PC-3 (cell line): ENCODE results near the gene MPPED2. TPM values are rescaled to one million over a fixed set of nuclear protein-coding genes. Genes with fewer than 3 reads are reported as not detected.

Experiments used
- ATAC-seq: fragments of 200-7000 bp; cut with Tn5 transposase; 2 replicates; pipeline ENCODE4 v1.9.1; 2020; ENCODE audit warnings: mild to moderate bottlenecking, moderate library complexity
- BruUV-seq: library from RNA; stranded (reverse); fragments of 400-500 nt; replicated peaks from 2 replicates; lab custom pipeline; 2021; lab: Mats Ljungman, UMichigan
- CTCF ChIA-PET: fragments of 300-600 bp; sonication (Branson Sonifier 250); formaldehyde crosslinking; loops from one replicate; lab custom pipeline; 2022; ENCODE audit warnings: antibody characterized with exemption; lab: Charles Lee
- POLR2A ChIA-PET: fragments of 300-600 bp; sonication (Branson Sonifier 250); formaldehyde crosslinking; loops from one replicate; lab custom pipeline; 2022; ENCODE audit warnings: antibody characterized with exemption; ENCODE audit not compliant: unreplicated experiment; lab: Charles Lee
- DNase-seq: peaks from one replicate; pipeline ENCODE4 v3.0.0-alpha.2; 2015
- H2AFZ ChIP-seq: fragments of 300-600 bp; sonication (generic); 2 replicates; pipeline ENCODE4 v1.6.0; 2016; ENCODE audit warnings: antibody characterized with exemption, low read length
- H3F3A ChIP-seq: fragments of 300-600 bp; sonication (generic); one replicate; pipeline ENCODE4 v1.6.0; 2017; ENCODE audit warnings: antibody characterized with exemption, low read length, control low read depth, mild to moderate bottlenecking; ENCODE audit not compliant: unreplicated experiment
- H3K27ac ChIP-seq: fragments of 300-600 bp; sonication (generic); 2 replicates; pipeline ENCODE4 v1.5.1; 2016; ENCODE audit warnings: mild to moderate bottlenecking, low read length
- H3K27me3 ChIP-seq: fragments of 300-600 bp; sonication (generic); 2 replicates; pipeline ENCODE4 v1.6.1; 2016; ENCODE audit warnings: low read length, mixed read lengths
- H3K36me3 ChIP-seq: fragments of 300-600 bp; sonication (generic); 2 replicates; pipeline ENCODE4 v1.6.1; 2016; ENCODE audit warnings: low read depth, mixed run types, low read length, mixed read lengths
- H3K4me1 ChIP-seq: fragments of 300-600 bp; sonication (generic); 2 replicates; pipeline ENCODE4 v1.5.1; 2016; ENCODE audit warnings: low read length; ENCODE audit not compliant: insufficient read depth
- H3K4me2 ChIP-seq: fragments of 300-600 bp; sonication (generic); 2 replicates; pipeline ENCODE4 v1.6.0; 2016; ENCODE audit warnings: low read length
- H3K4me3 ChIP-seq: fragments of 300-600 bp; sonication (generic); 2 replicates; pipeline ENCODE4 v1.5.1; 2016; ENCODE audit warnings: mild to moderate bottlenecking, low read length, mixed read lengths
- H3K79me2 ChIP-seq: fragments of 300-600 bp; sonication (generic); 2 replicates; pipeline ENCODE4 v1.6.1; 2017; ENCODE audit warnings: low read length, mixed read lengths
- H3K9ac ChIP-seq: fragments of 300-600 bp; sonication (generic); 2 replicates; pipeline ENCODE4 v1.6.0; 2016; ENCODE audit warnings: mild to moderate bottlenecking, low read length
- H3K9me2 ChIP-seq: fragments of 300-600 bp; sonication (generic); replicated peaks from 2 replicates; pipeline ENCODE4 v1.6.1; 2016; ENCODE audit warnings: mixed run types, low read length, mixed read lengths
- H3K9me3 ChIP-seq: fragments of 300-600 bp; sonication (generic); 2 replicates; pipeline ENCODE4 v1.6.1; 2016; ENCODE audit warnings: low read length, mixed read lengths
- H4K20me1 ChIP-seq: fragments of 300-600 bp; sonication (generic); 2 replicates; pipeline ENCODE4 v1.6.1; 2016; ENCODE audit warnings: low read length, mixed read lengths
- CTCF ChIP-seq: fragments of 300-600 bp; sonication (generic); conservative IDR thresholded peaks from 2 replicates; pipeline ENCODE4 v1.5.1; 2017; ENCODE audit warnings: antibody characterized with exemption, low read depth, mild to moderate bottlenecking, low read length
- EZH2 ChIP-seq: fragments of 300-600 bp; sonication (generic); IDR thresholded peaks from one replicate; pipeline ENCODE4 v1.6.1; 2017; ENCODE audit warnings: antibody characterized with exemption, mild to moderate bottlenecking, low read length; ENCODE audit not compliant: unreplicated experiment
- EZH2phosphoT487 ChIP-seq: fragments of 300-600 bp; sonication (generic); IDR thresholded peaks from 2 replicates; pipeline ENCODE4 v1.6.1; 2018; ENCODE audit warnings: mild to moderate bottlenecking, antibody characterized with exemption, low read length, borderline replicate concordance
- intact Hi-C: fragments of 100-400 bp; cut with micrococcal nuclease; formaldehyde crosslinking; loops from 2 replicates; pipeline ENCODE4 v1.9.0; 2023
- total RNA-seq: library from RNA; depleted of rRNA; stranded (reverse); fragments of >200 nt; gene quantifications from 2 replicates; pipeline ENCODE4 v1.2.3, GENCODE V29; 2014

The MPPED2 gene
- total RNA-seq, 1 experiment from 2014 or later = not detected

- Histone ChIP-seq H3K4me2 (no peak overlapping the region), H4K20me1 (no peaks in the 10 kb centered on the region), H3K9me3 (no peaks in the 10 kb centered on the region), H3K27ac (no peak overlapping the region), H3K4me3 (no peak overlapping the region), H3K27me3 (peaks cover 44% of the 10 kb centered on the region), H3K9me2 (no peaks in the 10 kb centered on the region), H3K4me1 (no peaks in the 10 kb centered on the region), H3K79me2 (no peaks in the 10 kb centered on the region), H3K9ac (no peak overlapping the region), H2AFZ (no peak overlapping the region), H3K36me3 (no peaks in the 10 kb centered on the region), H3F3A (no peaks in the 10 kb centered on the region)
- DNase-seq = no peak
- intact Hi-C loops = no loop called here
- ChIA-PET CTCF (no interaction called here), POLR2A (no interaction called here)
- TF ChIP-seq EZH2phosphoT487 (no peak), EZH2 (no peak), CTCF (no peak)
- ATAC-seq = no peak
- BruUV-seq = no TSS peak
Observed at GRCh38 chr11:30414806-30415205, 171.3 kb downstream of the MPPED2 start.

GRCh38 chr11:30414244-30414643 lies 171.9 kb downstream of the MPPED2 start:
- Histone ChIP-seq H3K4me1 (no peaks in the 10 kb centered on the region), H2AFZ (no peak overlapping the region), H3K9me2 (no peaks in the 10 kb centered on the region), H3K4me2 (no peak overlapping the region), H3K27ac (no peak overlapping the region), H4K20me1 (no peaks in the 10 kb centered on the region), H3K9me3 (no peaks in the 10 kb centered on the region), H3K4me3 (no peak overlapping the region), H3K9ac (no peak overlapping the region), H3K79me2 (no peaks in the 10 kb centered on the region), H3F3A (no peaks in the 10 kb centered on the region), H3K36me3 (no peaks in the 10 kb centered on the region), H3K27me3 (peaks cover 44% of the 10 kb centered on the region)
- no TSS peak for BruUV-seq
- CTCF ChIA-PET = no interaction called here
- ATAC-seq (no peak), DNase-seq (no peak)
- TF ChIP-seq CTCF = no peak
- TF ChIP-seq EZH2 = no peak
- no peak for TF ChIP-seq EZH2phosphoT487
- POLR2A ChIA-PET = no interaction called here
- intact Hi-C loops = no loop called here

GRCh38 chr11:30412509-30412908 lies 173.6 kb downstream of the MPPED2 start:
- DNase-seq = no peak
- ChIA-PET CTCF (no interaction called here), POLR2A (no interaction called here)
- TF ChIP-seq CTCF = no peak
- intact Hi-C loops = no loop called here
- Histone ChIP-seq H3K9me2 (no peaks in the 10 kb centered on the region), H2AFZ (no peak overlapping the region), H3K4me1 (no peaks in the 10 kb centered on the region), H3K27me3 (peaks cover 44% of the 10 kb centered on the region), H3K79me2 (no peaks in the 10 kb centered on the region), H3K4me3 (no peak overlapping the region), H3K4me2 (no peak overlapping the region), H3F3A (no peaks in the 10 kb centered on the region), H3K27ac (no peak overlapping the region), H3K9ac (no peak overlapping the region), H3K36me3 (no peaks in the 10 kb centered on the region), H4K20me1 (no peaks in the 10 kb centered on the region), H3K9me3 (no peaks in the 10 kb centered on the region)
- ATAC-seq = no peak
- no TSS peak for BruUV-seq
